ENCODE measurements around the gene TSTD2. TPM values are rescaled to one million over a fixed set of nuclear protein-coding genes. Genes with fewer than 3 reads are reported as not detected.
"Not testable (repeated sequence)": the region's sequence is repeated elsewhere in the genome, so short reads cannot be mapped to it uniquely, and the experiment has no call there.

TSTD2 gene
- total RNA-seq, 2 experiments from 2014 or later = 11.1 to 12.4 TPM

- Mint-ChIP-seq H3K4me1 (ENCODE audit: low read depth) (peaks cover 27% of the 10 kb centered on the region), H3K27me3 (ENCODE audit: low read depth) (no peaks in the 10 kb centered on the region), H3K36me3 (ENCODE audit: low read depth) (peaks cover 11% of the 10 kb centered on the region), H3K27ac (no peak overlapping the region), H3K4me3 (no peak overlapping the region), H3K9me3 (no peaks in the 10 kb centered on the region)
- DNase-seq = no peak
- intact Hi-C loops (cut with micrococcal nuclease) = no loop called here
- CTCF ChIA-PET = interaction anchor here (3.8 to 4.2 kb wide), 2 partner anchors 14 to 31 kb away, joined by 13 to 19 read pairs; no protein-coding TSS in a partner anchor
These were observed 4.0 kb downstream of the TSTD2 start for GRCh38 chr9:97629156-97629555.

GRCh38 chr9:97628668-97629067 is 4.5 kb downstream of the TSTD2 start:
- DNase-seq = no peak
- peaks cover 8% of the 10 kb centered on the region for H3K36me3 Mint-ChIP-seq (ENCODE audit: low read depth)
- peaks cover 27% of the 10 kb centered on the region for H3K4me1 Mint-ChIP-seq (ENCODE audit: low read depth)
- CTCF ChIA-PET = interaction anchor here (0.6 to 4.2 kb wide), 3 partner anchors 13 to 398 kb away, joined by 5 to 19 read pairs (median 13); no protein-coding TSS in a partner anchor
- intact Hi-C loops (cut with micrococcal nuclease) = no loop called here
- no peaks in the 10 kb centered on the region for H3K27me3 Mint-ChIP-seq (ENCODE audit: low read depth)
- H3K4me3 Mint-ChIP-seq = no peak overlapping the region
- H3K27ac Mint-ChIP-seq = no peak overlapping the region
- no peaks in the 10 kb centered on the region for H3K9me3 Mint-ChIP-seq

DNA sequence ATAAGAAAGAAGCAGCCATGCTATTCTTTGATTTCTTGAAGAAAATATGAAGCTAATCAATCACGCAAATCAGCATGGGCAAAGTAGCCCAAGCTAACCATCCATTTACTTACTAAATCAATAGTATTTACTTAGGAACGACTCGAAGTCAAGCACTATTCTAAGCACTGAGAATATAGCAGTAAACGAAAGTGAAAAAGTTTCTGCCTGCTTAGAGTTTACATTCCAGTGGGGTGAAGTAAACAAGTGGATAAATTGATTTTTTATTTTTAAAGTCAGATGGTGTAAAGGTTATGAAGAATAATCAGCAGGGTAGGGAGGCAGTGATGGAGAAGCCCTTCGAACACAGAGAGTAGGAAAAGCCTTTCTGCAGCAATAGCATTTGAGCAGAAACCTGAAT is 5.5 kb downstream of the TSTD2 start:
- H3K27me3 Mint-ChIP-seq (ENCODE audit: low read depth) = no peaks in the 10 kb centered on the region
- intact Hi-C loops (cut with micrococcal nuclease) = no loop called here
- no peaks in the 10 kb centered on the region for H3K9me3 Mint-ChIP-seq
- peaks cover 11% of the 10 kb centered on the region for H3K36me3 Mint-ChIP-seq (ENCODE audit: low read depth)
- CTCF ChIA-PET = interaction anchor here (1.3 to 4.2 kb wide), 3 partner anchors 12 to 159 kb away, joined by 5 to 19 read pairs (median 13); no protein-coding TSS in a partner anchor
- no peak overlapping the region for H3K27ac Mint-ChIP-seq
- H3K4me3 Mint-ChIP-seq = no peak overlapping the region
- H3K4me1 Mint-ChIP-seq (ENCODE audit: low read depth) = peaks cover 27% of the 10 kb centered on the region
- DNase-seq = no peak

DNA sequence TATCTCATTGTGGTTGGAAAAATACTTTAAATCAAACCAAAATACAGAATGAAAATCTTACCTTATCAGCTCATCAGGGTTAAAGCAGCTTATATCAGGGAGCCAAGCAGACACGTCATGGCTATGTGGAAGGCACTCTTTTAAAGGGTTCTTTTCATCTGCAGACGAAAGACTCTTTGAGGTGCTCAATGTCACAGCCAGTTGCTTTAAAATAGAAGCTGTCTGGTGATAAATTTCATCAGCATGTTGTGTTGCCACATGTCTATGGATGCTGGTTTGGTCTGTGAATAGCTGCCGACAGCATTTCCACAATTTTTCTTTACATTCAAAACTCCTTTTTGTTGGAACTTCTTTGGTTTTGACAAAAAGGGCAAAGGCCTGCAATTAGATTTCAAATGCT is 7.5 kb downstream of the TSTD2 start:
- no peaks in the 10 kb centered on the region for H3K9me3 Mint-ChIP-seq
- intact Hi-C loops (cut with micrococcal nuclease) = no loop called here
- CTCF ChIA-PET = interaction anchor here (0.7 to 2.8 kb wide), 3 partner anchors 11 to 385 kb away, joined by 3 to 31 read pairs (median 3); no protein-coding TSS in a partner anchor

GRCh38 chr9:97623946-97624345 is 9.2 kb downstream of the TSTD2 start:
- peaks cover 6% of the 10 kb centered on the region for H3K4me1 Mint-ChIP-seq (ENCODE audit: low read depth)

More for the DNA sequence above, 7.5 kb downstream of the TSTD2 start:
- Mint-ChIP-seq H3K4me1 (ENCODE audit: low read depth) (peaks cover 17% of the 10 kb centered on the region), H3K27ac (no peak overlapping the region), H3K36me3 (ENCODE audit: low read depth) (peaks cover 22% of the 10 kb centered on the region), H3K4me3 (no peak overlapping the region), H3K27me3 (ENCODE audit: low read depth) (no peaks in the 10 kb centered on the region)
- DNase-seq = no peak

DNA sequence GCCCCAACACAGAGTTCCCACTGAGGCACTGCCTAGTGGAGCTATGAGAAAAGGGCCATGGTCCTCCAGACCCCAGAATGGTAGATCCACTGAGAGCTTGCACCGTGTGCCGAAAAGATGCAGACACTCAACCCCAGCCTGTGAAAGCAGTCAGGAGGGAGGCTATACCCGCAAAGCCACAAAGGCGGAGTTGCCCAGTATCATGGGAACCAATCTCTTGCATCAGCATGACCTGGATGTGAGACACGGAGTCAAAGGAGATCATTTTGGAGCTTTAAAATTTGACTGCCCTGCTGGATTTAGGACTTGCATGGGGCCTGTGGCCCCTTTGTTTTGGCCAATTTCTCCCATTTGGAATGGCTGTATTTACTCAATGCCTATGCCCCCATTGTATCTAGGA is 10.7 kb downstream of the TSTD2 start:
- CTCF ChIA-PET; H3K27me3 Mint-ChIP-seq (ENCODE audit: low read depth); H3K27ac Mint-ChIP-seq; H3K4me3 Mint-ChIP-seq; H3K9me3 Mint-ChIP-seq; intact Hi-C loops (cut with micrococcal nuclease); DNase-seq: not testable (repeated sequence)
- H3K36me3 Mint-ChIP-seq (ENCODE audit: low read depth) = peaks cover 26% of the 10 kb centered on the region
- peaks cover 15% of the 10 kb centered on the region for H3K4me1 Mint-ChIP-seq (ENCODE audit: low read depth)

More at GRCh38 chr9:97623946-97624345, 9.2 kb downstream of the TSTD2 start:
- no peak for DNase-seq
- H3K27me3 Mint-ChIP-seq (ENCODE audit: low read depth) = no peaks in the 10 kb centered on the region
- intact Hi-C loops (cut with micrococcal nuclease) = no loop called here
- H3K4me3 Mint-ChIP-seq = no peak overlapping the region
- peaks cover 26% of the 10 kb centered on the region for H3K36me3 Mint-ChIP-seq (ENCODE audit: low read depth)
- no peak overlapping the region for H3K27ac Mint-ChIP-seq
- CTCF ChIA-PET = interaction anchor here (0.7 to 2.8 kb wide), 3 partner anchors 9 to 72 kb away, joined by 3 to 31 read pairs (median 3); no protein-coding TSS in a partner anchor
- H3K9me3 Mint-ChIP-seq = no peaks in the 10 kb centered on the region

DNA sequence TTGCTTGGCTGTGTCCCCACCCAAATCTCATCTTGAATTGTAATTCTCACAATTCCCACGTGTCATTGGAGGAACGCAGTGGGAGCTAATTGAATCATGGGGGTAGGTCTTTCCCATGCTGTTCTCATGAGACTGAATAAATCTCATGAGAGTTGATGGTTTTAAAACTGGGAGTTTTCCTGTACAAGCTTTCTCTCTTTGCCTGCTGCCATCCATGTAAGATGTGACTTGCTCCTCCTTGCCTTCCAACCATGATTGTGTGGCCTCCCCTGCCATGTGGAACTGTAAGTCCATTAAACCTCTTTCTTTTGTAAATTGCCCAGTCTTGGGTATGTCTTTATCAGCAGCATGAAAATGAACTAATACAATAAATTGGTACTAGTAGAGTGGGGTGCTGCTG is 13.1 kb downstream of the TSTD2 start:
- DNase-seq; CTCF ChIA-PET; H3K9me3 Mint-ChIP-seq; H3K4me3 Mint-ChIP-seq; H3K27me3 Mint-ChIP-seq (ENCODE audit: low read depth); H3K27ac Mint-ChIP-seq; intact Hi-C loops (cut with micrococcal nuclease): not testable (repeated sequence)
- Mint-ChIP-seq H3K4me1 (ENCODE audit: low read depth) (peaks cover 15% of the 10 kb centered on the region), H3K36me3 (ENCODE audit: low read depth) (peaks cover 24% of the 10 kb centered on the region)

DNA sequence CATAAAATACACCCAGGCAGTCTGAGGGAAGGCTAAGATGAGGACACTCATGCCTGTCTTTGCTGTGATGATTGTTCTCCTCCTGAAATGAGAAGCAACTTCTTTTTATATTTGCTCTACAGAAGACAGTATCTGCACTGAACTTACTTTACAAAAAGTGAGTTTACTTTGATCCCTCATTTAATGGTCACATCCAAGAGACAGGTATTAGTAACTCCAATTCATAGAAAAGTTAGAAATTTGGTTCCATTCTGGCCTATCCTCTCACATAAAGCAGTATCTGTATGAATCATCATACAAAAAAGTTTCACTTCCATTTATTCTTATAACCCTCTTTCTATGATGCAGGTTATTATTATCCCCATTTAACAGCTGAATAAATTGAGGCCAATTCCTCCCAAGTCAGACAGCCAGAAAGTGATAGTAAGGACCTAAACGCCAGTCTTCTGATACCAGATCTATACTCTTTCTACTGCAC is 15.2 kb downstream of the TSTD2 start:
- DNase-seq = no peak
- Mint-ChIP-seq H3K36me3 (ENCODE audit: low read depth) (peaks cover 21% of the 10 kb centered on the region), H3K27ac (no peak overlapping the region), H3K27me3 (ENCODE audit: low read depth) (no peaks in the 10 kb centered on the region), H3K9me3 (no peaks in the 10 kb centered on the region), H3K4me1 (ENCODE audit: low read depth) (peaks cover 15% of the 10 kb centered on the region), H3K4me3 (no peak overlapping the region)
- intact Hi-C loops (cut with micrococcal nuclease) = loop anchor here (1.0 to 5.0 kb wide), 2 partner anchors 15 to 761 kb away; partner anchors contain the start of genes NCBP1 and TSTD2
- CTCF ChIA-PET = interaction anchor here (1.1 to 1.6 kb wide), 3 partner anchors 16 to 148 kb away, joined by 3 to 4 read pairs (median 4); partner anchors contain the start of genes NCBP1 and TSTD2

- CTCF ChIA-PET = interaction anchor here (0.6 to 4.0 kb wide), 32 partner anchors 9 to 766 kb away, joined by 3 to 33 read pairs (median 4); partner anchors contain the start of genes NCBP1, TDRD7 and TSTD2
- H3K4me3 Mint-ChIP-seq = no peak overlapping the region
These were observed 17.6 kb downstream of the TSTD2 start for GRCh38 chr9:97615439-97616072.

DNA sequence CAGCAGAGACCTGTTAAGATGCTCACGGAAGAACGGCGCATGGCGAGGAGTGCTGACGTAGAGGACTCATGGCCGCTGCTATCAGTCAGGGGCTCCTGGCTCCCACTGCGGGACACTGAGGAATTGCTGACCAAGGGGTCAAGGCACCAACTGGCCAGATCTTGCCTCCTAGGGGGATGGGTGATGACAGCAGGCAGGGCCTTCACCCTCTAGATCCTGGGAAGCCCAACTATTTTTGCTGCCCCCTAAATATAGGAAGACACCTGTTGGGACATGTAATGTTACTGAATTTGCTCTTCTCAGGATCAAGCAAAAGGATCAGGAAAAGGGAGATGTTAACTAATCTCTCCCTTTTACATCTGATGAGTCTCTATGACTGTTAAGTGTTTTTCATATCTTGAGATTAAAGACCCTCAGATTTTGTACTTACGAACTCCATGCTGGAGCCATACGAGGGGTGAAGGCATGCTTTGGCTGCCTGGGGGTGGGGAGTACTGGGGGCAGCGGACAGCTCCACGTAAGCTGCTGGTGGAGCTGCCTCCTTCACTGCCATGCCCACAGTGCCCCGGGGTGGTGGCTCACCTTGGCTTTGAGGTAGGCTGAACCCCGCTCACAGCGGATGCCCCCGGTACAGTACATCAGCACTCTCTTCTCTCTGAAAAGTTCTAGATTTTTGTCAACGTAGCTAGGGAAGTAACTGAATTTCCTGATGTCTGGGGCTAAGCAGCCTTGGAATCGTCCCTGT is 28.1 kb downstream of the TSTD2 start:
- no peaks in the 10 kb centered on the region for H3K4me1 Mint-ChIP-seq (ENCODE audit: low read depth)
- no peak overlapping the region for H3K27ac Mint-ChIP-seq
- no peak for DNase-seq
- CTCF ChIA-PET = interaction anchor here (0.9 to 4.6 kb wide), 2 partner anchors 10 to 199 kb away, joined by 3 to 20 read pairs; no protein-coding TSS in a partner anchor
- H3K4me3 Mint-ChIP-seq = no peak overlapping the region
- H3K36me3 Mint-ChIP-seq (ENCODE audit: low read depth) = peaks cover 4% of the 10 kb centered on the region
- intact Hi-C loops (cut with micrococcal nuclease) = no loop called here
- H3K9me3 Mint-ChIP-seq = no peaks in the 10 kb centered on the region
- H3K27me3 Mint-ChIP-seq (ENCODE audit: low read depth) = no peaks in the 10 kb centered on the region

More at GRCh38 chr9:97615439-97616072, 17.6 kb downstream of the TSTD2 start:
- intact Hi-C loops (cut with micrococcal nuclease) = loop anchor here (1.0 to 5.0 kb wide), 4 partner anchors 147 to 758 kb away; no protein-coding TSS in a partner anchor
- Mint-ChIP-seq H3K27me3 (ENCODE audit: low read depth) (no peaks in the 10 kb centered on the region), H3K36me3 (ENCODE audit: low read depth) (peaks cover 10% of the 10 kb centered on the region), H3K9me3 (no peaks in the 10 kb centered on the region), H3K4me1 (ENCODE audit: low read depth) (peaks cover 15% of the 10 kb centered on the region), H3K27ac (no peak overlapping the region)
- peak; percentile 79 for DNase-seq

- no peak for DNase-seq
- intact Hi-C loops (cut with micrococcal nuclease) = no loop called here
- Mint-ChIP-seq H3K9me3 (no peaks in the 10 kb centered on the region), H3K36me3 (ENCODE audit: low read depth) (peaks cover 4% of the 10 kb centered on the region), H3K27me3 (ENCODE audit: low read depth) (no peaks in the 10 kb centered on the region), H3K4me1 (ENCODE audit: low read depth) (peaks cover 4% of the 10 kb centered on the region), H3K27ac (no peak overlapping the region), H3K4me3 (no peak overlapping the region)
- CTCF ChIA-PET = interaction anchor here (0.7 to 10.3 kb wide), 3 partner anchors 13 to 135 kb away, joined by 3 to 129 read pairs (median 4); no protein-coding TSS in a partner anchor
These were observed 30.7 kb downstream of the TSTD2 start for GRCh38 chr9:97602430-97602829.

All from activated naive CD4-positive, alpha-beta T cell treated with anti-CD3 and anti-CD28 coated beads for 36 hours (primary cell).